ENCODE results near the gene HTR5A. TPM values are rescaled to one million over a fixed set of nuclear protein-coding genes. Genes with fewer than 3 reads are reported as not detected.

Gene HTR5A
- total and polyA plus RNA-seq, 7 experiments from 2014 or later = not detected

DNA sequence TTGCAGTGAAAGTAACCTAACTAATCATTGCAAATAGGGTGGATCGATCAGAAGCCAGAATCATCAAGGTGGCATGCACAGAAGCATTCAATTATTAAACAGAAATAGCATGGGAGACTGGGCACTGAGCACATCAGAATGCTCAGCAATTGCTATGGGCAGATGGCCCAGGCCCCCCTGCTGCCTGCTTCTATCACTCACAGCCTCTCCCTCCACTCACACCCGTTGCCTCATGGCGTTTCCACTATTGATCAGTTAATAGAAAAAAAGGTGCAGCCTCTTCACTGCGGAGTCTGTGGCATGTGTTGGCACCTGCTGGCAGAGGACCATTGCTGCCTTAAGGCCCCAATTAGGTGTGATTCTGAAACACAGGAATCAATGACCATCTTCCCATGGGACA is 11.2 kb upstream of the HTR5A start:
- no peak for ATAC-seq
- peaks cover 8 to 45% (median 26%) of the 10 kb centered on the region in 5 donors for H3K27me3 Mint-ChIP-seq

GRCh38 chr7:155059703-155060102 is 10.4 kb upstream of the HTR5A start:
- no peaks in the 10 kb centered on the region for H3K4me1 ChIP-seq (ENCODE audit: control insufficient read depth in 2 of 2, insufficient read depth in 2 of 2, low read length in 2 of 2)
- Mint-ChIP-seq H3K4me3 (no peak overlapping the region), H3K36me3 (no peaks in the 10 kb centered on the region), H3K27me3 (peaks cover 8 to 52% (median 34%) of the 10 kb centered on the region in 5 donors), H3K4me1 (peaks cover 0 to 1% (median 0%) of the 10 kb centered on the region in 7 donors), H3K9me3 (peaks cover 0 to 3% (median 0%) of the 10 kb centered on the region in 11 donors), H3K27ac (no peak overlapping the region)
- CTCF ChIA-PET = no interaction called here
- intact Hi-C loops (cut with micrococcal nuclease) = no loop called here
- no peaks in the 10 kb centered on the region for H3K9me3 ChIP-seq (ENCODE audit: control insufficient read depth in 2 of 3, low read length in 3 of 3)
- H3K27me3 ChIP-seq (ENCODE audit: control insufficient read depth in 2 of 2, insufficient read depth in 2 of 2, low read length in 2 of 2) = no peaks in the 10 kb centered on the region
- no peaks in the 10 kb centered on the region for H3K36me3 ChIP-seq (ENCODE audit: control insufficient read depth in 2 of 3, insufficient read depth in 3 of 3, low read length in 3 of 3)
- no peak for ATAC-seq
- no peak overlapping the region for H3K4me3 ChIP-seq (ENCODE audit: low read length)
- POLR2A ChIA-PET = no interaction called here
- no peak overlapping the region for H3K27ac ChIP-seq (ENCODE audit: low read depth, low read length)
- no peak for DNase-seq

More for the DNA sequence above, 11.2 kb upstream of the HTR5A start:
- Histone ChIP-seq H3K36me3 (ENCODE audit: control insufficient read depth in 2 of 3, insufficient read depth in 3 of 3, low read length in 3 of 3) (no peaks in the 10 kb centered on the region), H3K27me3 (ENCODE audit: control insufficient read depth in 2 of 2, insufficient read depth in 2 of 2, low read length in 2 of 2) (no peaks in the 10 kb centered on the region), H3K27ac (ENCODE audit: low read depth, low read length) (no peak overlapping the region), H3K4me3 (ENCODE audit: low read length) (no peak overlapping the region), H3K4me1 (ENCODE audit: control insufficient read depth in 2 of 2, insufficient read depth in 2 of 2, low read length in 2 of 2) (no peaks in the 10 kb centered on the region), H3K9me3 (ENCODE audit: control insufficient read depth in 2 of 3, low read length in 3 of 3) (no peaks in the 10 kb centered on the region)
- DNase-seq = no peak
- Mint-ChIP-seq H3K27ac (no peak overlapping the region), H3K4me3 (no peak overlapping the region), H3K9me3 (peaks cover 0 to 3% (median 0%) of the 10 kb centered on the region in 11 donors), H3K36me3 (no peaks in the 10 kb centered on the region), H3K4me1 (peaks cover 0 to 1% (median 0%) of the 10 kb centered on the region in 7 donors)
- ChIA-PET POLR2A (no interaction called here), CTCF (no interaction called here)
- intact Hi-C loops (cut with micrococcal nuclease) = no loop called here

DNA sequence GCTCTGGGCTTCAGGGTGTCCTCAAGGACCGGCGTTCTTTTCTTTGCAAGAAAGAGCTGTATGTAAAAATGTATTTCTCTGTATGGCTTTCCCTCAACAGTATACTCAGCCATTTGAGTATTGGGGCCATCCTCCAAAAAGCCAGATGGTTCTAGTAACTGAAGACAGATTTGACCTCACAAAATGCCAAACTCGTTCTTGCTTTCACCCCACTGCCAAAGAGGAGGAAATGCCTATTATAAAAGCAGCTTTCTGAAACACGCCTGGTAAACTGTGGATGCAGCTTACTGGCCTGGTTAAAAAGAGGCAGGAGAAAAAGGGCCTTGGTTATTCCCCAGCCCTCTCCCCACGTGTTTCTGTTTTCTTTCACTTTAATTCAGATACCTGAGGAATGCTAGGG is 7.7 kb upstream of the HTR5A start:
- CTCF ChIA-PET = no interaction called here
- peaks cover 8 to 62% (median 45%) of the 10 kb centered on the region in 5 donors for H3K27me3 Mint-ChIP-seq

GRCh38 chr7:155064186-155064585 is 5.9 kb upstream of the HTR5A start:
- no peak overlapping the region for H3K4me3 Mint-ChIP-seq
- H3K36me3 Mint-ChIP-seq = peaks cover 0 to 5% (median 0%) of the 10 kb centered on the region in 5 donors
- intact Hi-C loops (cut with micrococcal nuclease) = no loop called here
- Histone ChIP-seq H3K36me3 (ENCODE audit: control insufficient read depth in 2 of 3, insufficient read depth in 3 of 3, low read length in 3 of 3) (no peaks in the 10 kb centered on the region), H3K27me3 (ENCODE audit: control insufficient read depth in 2 of 2, insufficient read depth in 2 of 2, low read length in 2 of 2) (no peaks in the 10 kb centered on the region), H3K27ac (ENCODE audit: low read depth, low read length) (no peak overlapping the region), H3K4me3 (ENCODE audit: low read length) (no peak overlapping the region), H3K4me1 (ENCODE audit: control insufficient read depth in 2 of 2, insufficient read depth in 2 of 2, low read length in 2 of 2) (no peaks in the 10 kb centered on the region), H3K9me3 (ENCODE audit: control insufficient read depth in 2 of 3, low read length in 3 of 3) (no peaks in the 10 kb centered on the region)
- ATAC-seq (no peak), DNase-seq (no peak)
- CTCF ChIA-PET = no interaction called here
- no peaks in the 10 kb centered on the region for H3K4me1 Mint-ChIP-seq
- peaks cover 0 to 3% (median 0%) of the 10 kb centered on the region in 11 donors for H3K9me3 Mint-ChIP-seq
- H3K27ac Mint-ChIP-seq = no peak overlapping the region
- H3K27me3 Mint-ChIP-seq = peaks cover 4 to 53% (median 42%) of the 10 kb centered on the region in 5 donors
- POLR2A ChIA-PET = no interaction called here

More for the DNA sequence above, 7.7 kb upstream of the HTR5A start:
- ATAC-seq (no peak), DNase-seq (no peak)
- H3K27ac ChIP-seq (ENCODE audit: low read depth, low read length) = no peak overlapping the region
- no peaks in the 10 kb centered on the region for H3K4me1 Mint-ChIP-seq
- intact Hi-C loops (cut with micrococcal nuclease) = no loop called here
- no peak overlapping the region for H3K4me3 ChIP-seq (ENCODE audit: low read length)
- H3K9me3 ChIP-seq (ENCODE audit: control insufficient read depth in 2 of 3, low read length in 3 of 3) = no peaks in the 10 kb centered on the region
- no peak overlapping the region for H3K4me3 Mint-ChIP-seq
- no peaks in the 10 kb centered on the region for H3K36me3 Mint-ChIP-seq
- no peak overlapping the region for H3K27ac Mint-ChIP-seq
- POLR2A ChIA-PET = no interaction called here
- H3K27me3 ChIP-seq (ENCODE audit: control insufficient read depth in 2 of 2, insufficient read depth in 2 of 2, low read length in 2 of 2) = no peaks in the 10 kb centered on the region
- no peaks in the 10 kb centered on the region for H3K4me1 ChIP-seq (ENCODE audit: control insufficient read depth in 2 of 2, insufficient read depth in 2 of 2, low read length in 2 of 2)
- H3K36me3 ChIP-seq (ENCODE audit: control insufficient read depth in 2 of 3, insufficient read depth in 3 of 3, low read length in 3 of 3) = no peaks in the 10 kb centered on the region
- H3K9me3 Mint-ChIP-seq = peaks cover 0 to 3% (median 0%) of the 10 kb centered on the region in 11 donors

GRCh38 chr7:155066417-155066950 is 3.6 kb upstream of the HTR5A start:
- H3K27me3 ChIP-seq (ENCODE audit: control insufficient read depth in 2 of 2, insufficient read depth in 2 of 2, low read length in 2 of 2) = no peaks in the 10 kb centered on the region
- ChIA-PET CTCF (no interaction called here), POLR2A (no interaction called here)
- intact Hi-C loops (cut with micrococcal nuclease) = no loop called here
- H3K4me3 ChIP-seq (ENCODE audit: low read length) = no peak overlapping the region
- Mint-ChIP-seq H3K27me3 (peaks cover 14 to 48% (median 32%) of the 10 kb centered on the region in 5 donors), H3K36me3 (peaks cover 0 to 5% (median 0%) of the 10 kb centered on the region in 5 donors), H3K27ac (no peak overlapping the region), H3K9me3 (peaks cover 0 to 4% (median 0%) of the 10 kb centered on the region in 11 donors), H3K4me3 (no peak overlapping the region), H3K4me1 (peaks cover 0 to 2% (median 0%) of the 10 kb centered on the region in 7 donors)
- no peaks in the 10 kb centered on the region for H3K36me3 ChIP-seq (ENCODE audit: control insufficient read depth in 2 of 3, insufficient read depth in 3 of 3, low read length in 3 of 3)
- no peak overlapping the region for H3K27ac ChIP-seq (ENCODE audit: low read depth, low read length)
- no peak for ATAC-seq
- no peaks in the 10 kb centered on the region for H3K9me3 ChIP-seq (ENCODE audit: control insufficient read depth in 2 of 3, low read length in 3 of 3)
- H3K4me1 ChIP-seq (ENCODE audit: control insufficient read depth in 2 of 2, insufficient read depth in 2 of 2, low read length in 2 of 2) = no peaks in the 10 kb centered on the region
- DNase-seq = no peak

- H3K4me1 Mint-ChIP-seq = peaks cover 0 to 5% (median 0%) of the 10 kb centered on the region in 7 donors
- DNase-seq (no peak), ATAC-seq (no peak)
- H3K27ac Mint-ChIP-seq = no peak overlapping the region
- Histone ChIP-seq H3K4me3 (ENCODE audit: low read length) (no peak overlapping the region), H3K4me1 (ENCODE audit: control insufficient read depth in 2 of 2, insufficient read depth in 2 of 2, low read length in 2 of 2) (no peaks in the 10 kb centered on the region), H3K27ac (ENCODE audit: low read depth, low read length) (no peak overlapping the region), H3K36me3 (ENCODE audit: control insufficient read depth in 2 of 3, insufficient read depth in 3 of 3, low read length in 3 of 3) (no peaks in the 10 kb centered on the region), H3K27me3 (ENCODE audit: control insufficient read depth in 2 of 2, insufficient read depth in 2 of 2, low read length in 2 of 2) (peaks cover 0 to 15% of the 10 kb centered on the region in 2 donors), H3K9me3 (ENCODE audit: control insufficient read depth in 2 of 3, low read length in 3 of 3) (no peaks in the 10 kb centered on the region)
- intact Hi-C loops (cut with micrococcal nuclease) = loop anchor here (5.0 to 10.0 kb wide), 2 partner anchors 144 to 274 kb away; no protein-coding TSS in a partner anchor
- ChIA-PET POLR2A (no interaction called here), CTCF (no interaction called here)
- peaks cover 0 to 4% (median 0%) of the 10 kb centered on the region in 11 donors for H3K9me3 Mint-ChIP-seq
- H3K4me3 Mint-ChIP-seq = no peak overlapping the region
- H3K27me3 Mint-ChIP-seq = peaks cover 36 to 66% (median 47%) of the 10 kb centered on the region in 5 donors
- H3K36me3 Mint-ChIP-seq = peaks cover 0 to 5% (median 0%) of the 10 kb centered on the region in 5 donors
Measured at GRCh38 chr7:155071121-155071651, 1.1 kb downstream of the HTR5A start.
